ENCODE data around the gene GSKIP. TPM values are rescaled to one million over a fixed set of nuclear protein-coding genes. Genes with fewer than 3 reads are reported as not detected.
A peak's percentile ranks its signal among the peaks of the same experiment; 100 is the strongest.

GSKIP gene
- total RNA-seq, 2 experiments from 2014 or later, result 16.9 to 20.1 TPM

DNA sequence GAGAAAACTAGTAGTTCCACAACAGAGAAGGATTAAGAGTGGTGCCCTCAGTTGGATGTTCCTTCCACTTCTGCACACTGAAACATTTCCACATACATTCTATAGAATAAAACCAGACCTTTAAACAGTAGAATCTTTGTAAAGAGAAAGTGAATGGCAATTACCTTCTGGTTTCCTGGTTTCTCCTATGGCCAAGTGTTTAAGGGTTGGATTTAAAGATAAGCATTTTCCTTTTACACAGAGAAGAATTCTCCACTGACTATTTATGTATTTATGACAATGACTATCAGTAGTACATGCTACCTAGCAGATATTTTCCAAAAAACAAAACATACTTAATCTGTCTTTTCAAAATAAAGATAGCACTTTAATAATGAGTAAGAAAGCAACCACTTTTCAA lies 3.4 kb upstream of the GSKIP start:
- no peak overlapping the region for H3K27ac Mint-ChIP-seq
- H3K36me3 Mint-ChIP-seq, result peaks cover 3% of the 10 kb centered on the region
- H3K4me3 Mint-ChIP-seq, result no peak overlapping the region
- POLR2A ChIA-PET, result no interaction called here
- no peaks in the 10 kb centered on the region for H3K27me3 Mint-ChIP-seq
- ATAC-seq (ENCODE audit: low read depth) (no peak), DNase-seq (no peak)
- H3K4me1 Mint-ChIP-seq, result peaks cover 33% of the 10 kb centered on the region
- no peaks in the 10 kb centered on the region for H3K9me3 Mint-ChIP-seq

DNA sequence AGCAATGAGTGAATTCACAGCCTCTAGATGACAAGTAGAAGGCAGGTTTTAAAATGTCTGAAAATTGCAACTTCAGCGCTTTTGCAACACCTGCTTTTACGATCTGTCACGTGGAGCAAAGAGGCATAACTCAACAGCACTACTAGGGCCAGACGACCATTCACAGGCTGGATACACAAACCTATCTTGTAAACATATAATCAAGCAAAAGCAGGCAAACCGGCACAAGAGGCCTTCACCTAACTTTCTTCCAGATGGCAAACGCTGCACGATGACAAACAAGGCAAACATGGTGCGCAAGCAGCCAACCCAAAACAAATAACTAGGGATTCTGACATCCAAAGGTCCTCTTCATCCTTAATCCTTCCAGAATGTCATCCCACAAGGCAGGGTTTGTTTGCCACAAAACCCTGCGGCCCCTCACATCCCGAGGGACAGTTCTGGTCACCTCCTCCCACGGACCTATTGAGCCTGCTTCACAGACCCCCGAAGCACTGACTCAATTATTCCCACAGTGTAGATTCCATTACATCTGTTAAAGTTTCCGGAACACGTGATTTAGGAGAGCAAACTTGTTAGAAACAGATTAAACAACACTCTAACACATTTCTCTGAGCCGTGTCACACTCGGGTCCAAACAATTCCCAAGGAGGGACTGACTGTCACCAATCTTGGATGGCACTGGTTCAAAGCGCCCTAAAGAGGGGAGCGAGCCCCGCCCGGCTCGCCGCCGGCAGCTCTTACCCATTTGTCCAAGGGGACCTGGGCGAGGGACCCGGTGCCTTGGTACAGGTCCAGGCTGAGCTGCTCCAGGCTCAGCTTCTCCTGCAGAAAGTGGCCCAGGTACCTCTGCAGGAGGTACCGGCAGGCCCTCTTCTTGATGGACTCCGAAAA lies 1.0 kb upstream of the GSKIP start:
- peak overlapping the region; percentile 81 for H3K4me3 Mint-ChIP-seq
- H3K27me3 Mint-ChIP-seq, result no peaks in the 10 kb centered on the region
- peaks cover 39% of the 10 kb centered on the region for H3K4me1 Mint-ChIP-seq
- peaks cover 3% of the 10 kb centered on the region for H3K36me3 Mint-ChIP-seq
- ATAC-seq (ENCODE audit: low read depth) (peak; percentile 27), DNase-seq (peak; percentile 31)
- POLR2A ChIA-PET, result no interaction called here
- H3K9me3 Mint-ChIP-seq, result no peaks in the 10 kb centered on the region
- H3K27ac Mint-ChIP-seq, result peak overlapping the region; percentile 72

DNA sequence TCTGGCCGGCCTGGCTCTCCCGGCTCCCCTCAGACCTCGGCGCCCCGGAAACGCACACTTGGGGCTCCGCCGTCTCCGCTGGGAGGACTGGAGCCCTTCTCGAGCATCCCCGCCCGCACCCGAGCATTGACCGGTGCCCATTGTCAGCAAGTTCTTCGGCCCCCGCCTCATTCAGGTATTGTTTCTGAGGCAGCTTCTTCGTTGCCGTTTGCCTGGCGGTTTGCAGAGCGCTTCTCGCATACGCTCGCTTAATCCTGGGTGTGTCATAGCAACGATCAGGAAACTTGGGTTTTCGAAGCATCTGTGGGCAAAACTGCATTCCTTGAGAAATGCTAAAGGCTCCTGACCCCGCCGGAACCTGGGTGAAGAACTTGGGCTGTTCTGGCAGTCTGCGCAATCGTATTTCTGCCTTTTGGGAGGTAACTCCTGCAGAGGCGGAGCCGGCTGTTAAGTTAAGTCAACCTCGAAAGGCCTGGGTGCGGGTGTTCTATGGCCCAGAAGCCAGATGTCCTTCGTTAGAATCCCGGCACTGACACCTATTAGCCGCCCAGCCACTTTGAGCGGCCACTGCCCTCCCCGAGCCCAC lies 518 bp downstream of the GSKIP start:
- H3K36me3 Mint-ChIP-seq, result peaks cover 5% of the 10 kb centered on the region
- peaks cover 2% of the 10 kb centered on the region for H3K9me3 Mint-ChIP-seq
- DNase-seq, result no peak
- H3K27me3 Mint-ChIP-seq, result no peaks in the 10 kb centered on the region
- POLR2A ChIA-PET, result interaction anchor here (1.4 kb wide), 1 partner anchor 27 kb away, joined by 3 read pairs; no protein-coding TSS in a partner anchor
- ATAC-seq (ENCODE audit: low read depth), result peak; percentile 19
- H3K27ac Mint-ChIP-seq, result peak overlapping the region; percentile 76
- peak overlapping the region; percentile 86 for H3K4me3 Mint-ChIP-seq
- H3K4me1 Mint-ChIP-seq, result peaks cover 44% of the 10 kb centered on the region

DNA sequence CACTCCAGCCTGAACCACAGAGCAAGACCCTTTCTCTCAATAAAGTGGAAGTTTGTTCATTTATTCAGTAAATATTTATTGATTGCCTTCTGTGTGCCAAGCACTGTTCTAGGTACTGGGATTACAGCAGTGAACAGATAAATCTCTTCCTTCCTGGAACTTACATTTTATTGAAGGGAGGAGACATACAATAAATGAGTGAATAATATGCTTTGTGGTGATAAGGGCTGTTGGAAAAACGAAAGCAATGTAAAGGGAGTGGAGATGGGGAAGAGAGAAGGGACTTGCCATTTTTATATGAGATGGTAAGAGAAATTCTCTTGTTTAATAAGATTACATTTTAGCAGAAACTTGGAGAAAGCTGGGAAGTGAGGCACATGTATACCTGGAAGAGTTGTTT lies 1.6 kb downstream of the GSKIP start:
- DNase-seq (no peak), ATAC-seq (ENCODE audit: low read depth) (no peak)
- H3K27me3 Mint-ChIP-seq, result no peaks in the 10 kb centered on the region
- peaks cover 6% of the 10 kb centered on the region for H3K9me3 Mint-ChIP-seq
- peak overlapping the region; percentile 86 for H3K4me3 Mint-ChIP-seq
- H3K36me3 Mint-ChIP-seq, result peaks cover 8% of the 10 kb centered on the region
- H3K4me1 Mint-ChIP-seq, result peaks cover 41% of the 10 kb centered on the region
- POLR2A ChIA-PET, result no interaction called here
- H3K27ac Mint-ChIP-seq, result no peak overlapping the region

DNA sequence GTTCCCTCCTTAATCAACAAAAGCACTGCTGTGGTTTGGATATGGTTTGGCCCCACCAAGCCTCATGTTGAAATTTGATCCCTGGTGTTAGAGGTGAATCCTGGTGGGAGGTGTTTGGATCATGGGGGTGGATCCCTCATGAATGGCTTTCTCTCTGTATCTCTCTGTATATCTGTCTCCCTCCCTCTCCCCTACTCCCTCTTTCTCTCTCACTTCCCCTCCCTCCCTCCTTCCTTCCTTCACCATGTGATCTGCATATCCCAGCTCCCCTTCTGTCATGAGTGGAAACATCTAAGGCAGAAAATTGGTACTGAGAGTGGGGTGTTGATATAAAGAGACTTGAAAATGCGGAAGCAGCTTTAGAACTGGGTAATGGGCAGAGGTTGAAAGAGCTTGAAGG lies 5.2 kb downstream of the GSKIP start:
- Mint-ChIP-seq H3K27ac (no peak overlapping the region), H3K4me1 (peaks cover 25% of the 10 kb centered on the region), H3K27me3 (no peaks in the 10 kb centered on the region), H3K9me3 (peaks cover 6% of the 10 kb centered on the region), H3K36me3 (peaks cover 10% of the 10 kb centered on the region), H3K4me3 (no peak overlapping the region)
- no peak for DNase-seq
- ATAC-seq (ENCODE audit: low read depth), result no peak
- POLR2A ChIA-PET, result no interaction called here

DNA sequence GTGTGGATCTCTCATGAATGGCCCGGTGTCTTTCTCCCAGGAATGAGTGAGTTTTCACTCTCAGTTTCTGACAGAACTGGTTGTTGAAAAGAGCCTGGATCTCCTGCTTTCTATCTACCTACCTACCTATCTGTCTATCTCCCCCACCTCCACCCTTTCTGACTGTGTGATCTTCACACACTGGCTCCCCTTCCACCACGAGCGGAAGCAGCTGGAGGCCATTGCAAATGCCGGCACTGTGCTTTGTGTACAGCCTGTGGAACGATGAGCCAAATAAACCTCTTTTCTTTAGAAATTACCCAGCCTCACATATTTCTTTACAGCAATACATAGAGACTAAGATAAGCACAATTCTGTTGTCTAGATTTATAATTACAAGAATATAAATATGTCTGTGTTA lies 7.2 kb downstream of the GSKIP start:
- POLR2A ChIA-PET, result no interaction called here
- DNase-seq (no peak), ATAC-seq (ENCODE audit: low read depth) (no peak)
- peaks cover 14% of the 10 kb centered on the region for H3K36me3 Mint-ChIP-seq
- H3K4me1 Mint-ChIP-seq, result peaks cover 11% of the 10 kb centered on the region
- no peaks in the 10 kb centered on the region for H3K27me3 Mint-ChIP-seq
- H3K27ac Mint-ChIP-seq, result no peak overlapping the region
- H3K4me3 Mint-ChIP-seq, result no peak overlapping the region
- H3K9me3 Mint-ChIP-seq, result peaks cover 6% of the 10 kb centered on the region

DNA sequence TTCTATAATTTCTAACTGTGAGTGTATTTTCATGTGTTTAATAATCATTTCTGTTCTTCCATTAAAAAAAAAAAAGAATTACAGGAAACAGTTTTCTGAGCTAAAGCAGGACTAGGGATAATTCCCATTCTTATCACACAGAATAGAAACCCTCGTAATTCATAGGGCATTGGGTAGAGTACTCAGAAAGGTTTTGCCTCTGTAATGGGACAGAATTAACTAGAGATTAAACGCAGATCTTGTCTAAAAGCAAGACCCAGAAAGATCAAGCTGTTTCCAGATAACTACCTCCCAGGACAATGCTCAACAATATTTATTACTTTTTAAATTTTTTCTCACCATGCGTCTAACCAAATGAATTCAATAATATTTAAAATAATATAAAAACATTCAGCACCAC lies 10.2 kb downstream of the GSKIP start:
- ATAC-seq (ENCODE audit: low read depth), result no peak
- Mint-ChIP-seq H3K4me3 (no peak overlapping the region), H3K9me3 (peaks cover 6% of the 10 kb centered on the region), H3K4me1 (peaks cover 6% of the 10 kb centered on the region), H3K27ac (no peak overlapping the region), H3K36me3 (peaks cover 12% of the 10 kb centered on the region), H3K27me3 (no peaks in the 10 kb centered on the region)
- no peak for DNase-seq
- POLR2A ChIA-PET, result no interaction called here

DNA sequence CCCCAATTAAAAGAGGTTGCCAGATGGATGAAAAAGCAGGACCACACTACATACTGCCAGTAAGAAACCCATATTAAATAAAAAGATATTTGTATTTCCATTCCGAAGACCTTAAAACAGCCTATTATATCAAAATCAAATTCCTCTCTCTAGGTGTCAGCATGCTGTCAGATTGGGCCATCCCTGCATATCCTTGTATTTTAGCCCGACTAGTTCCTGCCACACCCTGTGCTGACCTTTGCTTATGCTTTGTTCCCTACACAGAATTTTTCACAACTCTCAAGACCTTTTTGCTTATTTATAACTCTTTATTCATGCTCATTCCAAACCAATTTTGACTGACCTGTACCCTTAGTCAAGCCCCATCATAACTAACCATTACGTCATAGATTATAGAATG lies 12.8 kb downstream of the GSKIP start:
- peaks cover 4% of the 10 kb centered on the region for H3K36me3 Mint-ChIP-seq
- no peak overlapping the region for H3K4me3 Mint-ChIP-seq
- POLR2A ChIA-PET, result no interaction called here
- H3K4me1 Mint-ChIP-seq, result peaks cover 8% of the 10 kb centered on the region
- no peak for ATAC-seq (ENCODE audit: low read depth)
- no peaks in the 10 kb centered on the region for H3K27me3 Mint-ChIP-seq
- H3K9me3 Mint-ChIP-seq, result no peaks in the 10 kb centered on the region
- no peak for DNase-seq
- no peak overlapping the region for H3K27ac Mint-ChIP-seq

DNA sequence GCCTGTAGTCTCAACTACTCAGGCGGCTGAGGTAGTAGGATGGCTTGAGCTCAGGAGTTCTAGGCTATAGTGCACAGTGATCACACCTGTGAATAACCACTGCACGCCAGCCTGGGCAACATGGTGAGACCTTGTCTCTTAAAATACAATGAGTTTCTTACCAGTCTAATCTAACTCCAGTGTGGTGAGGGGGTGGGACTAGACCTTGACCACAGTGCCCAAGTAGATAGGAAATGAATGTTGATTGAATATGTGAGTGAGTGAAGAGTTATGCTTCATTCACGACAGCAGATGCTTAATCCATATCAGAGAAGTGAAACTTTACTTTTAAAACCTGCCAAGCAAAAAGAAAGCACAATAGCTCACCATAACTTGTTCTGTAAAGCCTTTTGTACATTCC lies 17.4 kb downstream of the GSKIP start:
- DNase-seq (no peak), ATAC-seq (ENCODE audit: low read depth) (peak; percentile 22)
- Mint-ChIP-seq H3K27ac (peak overlapping the region; percentile 4), H3K9me3 (no peaks in the 10 kb centered on the region), H3K4me3 (no peak overlapping the region), H3K36me3 (peaks cover 5% of the 10 kb centered on the region), H3K27me3 (no peaks in the 10 kb centered on the region), H3K4me1 (peaks cover 8% of the 10 kb centered on the region)
- POLR2A ChIA-PET, result no interaction called here

DNA sequence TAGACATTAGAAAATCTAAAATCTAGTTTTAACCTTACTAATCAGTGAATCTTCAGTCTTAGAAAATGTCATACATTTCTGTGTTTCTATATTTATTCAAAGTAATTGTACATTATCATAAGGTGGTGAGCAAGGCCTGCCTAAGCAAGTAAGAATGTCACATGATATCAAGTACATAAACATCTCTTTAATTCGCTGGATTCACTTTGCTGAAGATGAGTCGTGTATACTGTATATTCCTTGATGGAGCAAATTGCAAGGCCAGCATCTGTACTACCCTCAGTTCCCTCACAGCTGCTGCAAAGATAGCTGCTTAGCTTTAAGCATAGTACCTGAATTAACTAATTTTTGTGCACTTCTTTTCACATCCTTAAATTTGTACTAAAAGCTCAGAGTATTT lies 20.1 kb downstream of the GSKIP start:
- Mint-ChIP-seq H3K4me3 (no peak overlapping the region), H3K9me3 (no peaks in the 10 kb centered on the region), H3K36me3 (peaks cover 8% of the 10 kb centered on the region), H3K4me1 (peaks cover 8% of the 10 kb centered on the region), H3K27me3 (no peaks in the 10 kb centered on the region), H3K27ac (no peak overlapping the region)
- DNase-seq (no peak), ATAC-seq (ENCODE audit: low read depth) (no peak)
- POLR2A ChIA-PET, result no interaction called here

DNA sequence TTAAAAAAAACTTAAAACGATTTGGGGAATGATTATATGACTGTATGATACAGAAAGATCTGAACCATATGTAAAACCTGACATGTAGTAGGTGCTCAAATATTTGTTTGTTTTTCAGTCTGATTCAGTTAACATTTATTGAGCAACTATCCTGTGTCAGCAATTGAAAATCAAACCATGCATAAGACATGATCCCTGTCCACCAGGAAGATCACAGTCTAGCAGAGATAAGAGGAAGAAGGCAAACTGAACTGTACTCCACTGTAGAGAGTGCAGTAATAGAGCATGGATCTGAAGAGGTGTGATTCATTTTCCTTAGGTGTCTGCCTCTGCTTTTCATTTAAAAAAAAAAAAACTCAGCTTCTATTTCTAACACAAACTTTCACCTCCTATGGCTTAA lies 20.7 kb downstream of the GSKIP start:
- no peak for DNase-seq
- H3K9me3 Mint-ChIP-seq, result no peaks in the 10 kb centered on the region
- no peak for ATAC-seq (ENCODE audit: low read depth)
- H3K4me1 Mint-ChIP-seq, result peaks cover 8% of the 10 kb centered on the region
- peaks cover 8% of the 10 kb centered on the region for H3K36me3 Mint-ChIP-seq
- H3K4me3 Mint-ChIP-seq, result no peak overlapping the region
- H3K27me3 Mint-ChIP-seq, result no peaks in the 10 kb centered on the region
- POLR2A ChIA-PET, result no interaction called here
- H3K27ac Mint-ChIP-seq, result no peak overlapping the region

DNA sequence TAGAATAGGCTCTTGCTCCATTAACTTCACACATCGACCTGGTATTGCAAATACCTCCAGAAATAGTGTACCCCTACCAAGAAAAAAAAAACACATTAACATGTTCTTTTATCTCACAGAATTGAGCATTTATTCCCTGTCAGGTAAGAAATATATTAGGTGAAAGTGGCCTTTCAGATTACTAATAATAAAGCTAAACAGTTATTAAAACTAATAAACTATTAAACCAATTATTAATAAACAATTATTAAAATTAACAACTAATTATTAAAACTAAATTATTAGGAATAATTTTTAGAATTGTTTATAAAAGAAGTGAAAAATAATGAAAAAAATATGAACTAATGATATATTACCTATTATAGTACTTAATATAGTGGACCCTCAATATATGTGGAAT lies 21.4 kb downstream of the GSKIP start:
- H3K4me1 Mint-ChIP-seq, result peaks cover 8% of the 10 kb centered on the region
- ATAC-seq (ENCODE audit: low read depth) (no peak), DNase-seq (no peak)
- peaks cover 8% of the 10 kb centered on the region for H3K36me3 Mint-ChIP-seq
- POLR2A ChIA-PET, result no interaction called here
- H3K4me3 Mint-ChIP-seq, result no peak overlapping the region
- H3K27me3 Mint-ChIP-seq, result peaks cover 3% of the 10 kb centered on the region
- H3K27ac Mint-ChIP-seq, result no peak overlapping the region
- no peaks in the 10 kb centered on the region for H3K9me3 Mint-ChIP-seq

DNA sequence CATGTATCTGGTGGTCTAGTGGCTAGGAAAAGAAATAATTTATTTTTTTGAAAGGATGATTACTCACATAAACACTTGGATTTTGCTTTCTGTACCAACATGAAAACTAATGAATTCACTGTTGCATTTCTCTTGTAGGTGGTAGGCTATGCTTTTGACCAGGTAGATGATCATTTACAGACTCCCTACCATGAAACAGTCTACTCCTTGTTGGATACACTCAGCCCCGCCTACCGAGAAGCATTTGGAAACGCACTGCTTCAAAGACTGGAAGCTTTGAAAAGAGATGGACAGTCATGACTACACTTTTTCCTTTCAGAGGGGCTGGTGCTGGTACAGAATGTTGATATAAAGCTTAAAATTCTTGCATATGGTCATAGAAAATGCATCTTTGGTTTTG lies 22.1 kb downstream of the GSKIP start:
- peaks cover 8% of the 10 kb centered on the region for H3K27me3 Mint-ChIP-seq
- ATAC-seq (ENCODE audit: low read depth) (no peak), DNase-seq (no peak)
- peaks cover 7% of the 10 kb centered on the region for H3K4me1 Mint-ChIP-seq
- no peaks in the 10 kb centered on the region for H3K9me3 Mint-ChIP-seq
- POLR2A ChIA-PET, result no interaction called here
- peaks cover 8% of the 10 kb centered on the region for H3K36me3 Mint-ChIP-seq
- no peak overlapping the region for H3K4me3 Mint-ChIP-seq
- no peak overlapping the region for H3K27ac Mint-ChIP-seq

DNA sequence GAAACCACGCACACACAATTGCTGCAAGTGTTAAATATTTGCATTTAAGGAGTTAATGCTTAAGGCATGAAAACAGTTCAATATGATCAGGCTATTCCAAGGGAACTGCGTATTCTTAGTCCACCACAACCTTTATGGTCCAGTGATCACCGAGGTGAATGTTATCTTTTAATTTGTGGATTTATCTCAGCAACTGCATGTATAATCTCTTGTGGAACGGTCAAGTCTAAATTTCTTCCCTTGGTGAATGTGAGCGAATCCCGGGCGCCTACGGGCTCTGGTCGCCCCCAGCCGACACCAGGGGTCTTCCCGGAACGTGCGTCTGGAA lies 27.6 kb downstream of the GSKIP start:
- POLR2A ChIA-PET, result interaction anchor here (0.6 to 0.9 kb wide), 5 partner anchors 9 to 53 kb away, joined by 3 to 4 read pairs (median 3); partner anchors contain the start of genes ATG2B and GSKIP
- peak overlapping the region; percentile 90 for H3K4me3 Mint-ChIP-seq
- DNase-seq (no peak), ATAC-seq (ENCODE audit: low read depth) (no peak)
- H3K27ac Mint-ChIP-seq, result peak overlapping the region; percentile 86
- H3K4me1 Mint-ChIP-seq, result peaks cover 2% of the 10 kb centered on the region
- H3K27me3 Mint-ChIP-seq, result peaks cover 16% of the 10 kb centered on the region
- peaks cover 3% of the 10 kb centered on the region for H3K36me3 Mint-ChIP-seq
- H3K9me3 Mint-ChIP-seq, result no peaks in the 10 kb centered on the region
